Gastrocnemius medialis (tissue), 4 donors: ENCODE results near the gene PHACTR1.

Experiments
- POLR2A ChIP-seq, 2 donors: fragments of 450-650 bp; IDR thresholded peaks; one replicate each; pipeline ENCODE4 v1.6.1; 2017; ENCODE audit warnings: antibody characterized with exemption in 2 of 2, mild to moderate bottlenecking in 2 of 2, moderate library complexity in 2 of 2
- TF ChIP-seq, protein P1 (sequence below), 5 experiments: fragments of 450-650 bp in 3 of 5; fragments of 200-600 bp in 2 of 5; sonication (generic) in 2 of 5; IDR thresholded peaks in 4 of 5; conservative IDR thresholded peaks in 1 of 5; 1 replicate in 4 of 5; 2 replicates in 1 of 5; pipeline ENCODE4 v1.5.1; 2016 to 2019; ENCODE audit warnings: antibody characterized with exemption in 5 of 5, mild to moderate bottlenecking in 3 of 5, moderate library complexity in 3 of 5

DNA sequence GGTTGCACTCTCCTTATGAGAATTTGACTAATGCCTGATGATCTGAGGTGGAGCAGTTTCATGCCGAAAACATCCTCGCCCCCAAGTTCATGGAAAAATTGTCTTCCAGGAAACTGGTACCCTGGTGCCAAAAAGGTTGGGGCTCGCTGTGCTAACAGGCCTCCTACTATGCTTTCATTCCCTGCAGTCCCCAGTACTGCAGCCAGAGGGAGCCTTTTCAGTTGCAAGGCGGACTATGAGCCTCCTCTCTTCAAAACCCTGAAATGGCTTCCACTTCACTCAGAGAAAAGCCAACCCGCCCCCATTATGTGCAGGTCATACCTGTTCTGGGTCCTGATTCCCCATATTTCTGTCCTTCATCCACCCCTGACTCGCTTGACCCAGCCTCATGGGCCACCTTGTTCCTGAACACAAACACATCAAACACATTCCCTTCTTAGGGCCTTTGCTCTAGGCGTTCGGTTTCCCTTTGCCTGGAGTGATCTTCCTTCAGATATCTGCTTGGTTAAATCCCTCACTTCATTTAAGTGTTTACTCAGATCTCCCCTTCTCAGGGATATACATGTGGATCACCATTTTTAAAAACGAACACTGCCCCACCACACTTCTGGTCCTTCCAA, 173.7 kb downstream of the PHACTR1 start:
- TF ChIP-seq, protein P1, sequence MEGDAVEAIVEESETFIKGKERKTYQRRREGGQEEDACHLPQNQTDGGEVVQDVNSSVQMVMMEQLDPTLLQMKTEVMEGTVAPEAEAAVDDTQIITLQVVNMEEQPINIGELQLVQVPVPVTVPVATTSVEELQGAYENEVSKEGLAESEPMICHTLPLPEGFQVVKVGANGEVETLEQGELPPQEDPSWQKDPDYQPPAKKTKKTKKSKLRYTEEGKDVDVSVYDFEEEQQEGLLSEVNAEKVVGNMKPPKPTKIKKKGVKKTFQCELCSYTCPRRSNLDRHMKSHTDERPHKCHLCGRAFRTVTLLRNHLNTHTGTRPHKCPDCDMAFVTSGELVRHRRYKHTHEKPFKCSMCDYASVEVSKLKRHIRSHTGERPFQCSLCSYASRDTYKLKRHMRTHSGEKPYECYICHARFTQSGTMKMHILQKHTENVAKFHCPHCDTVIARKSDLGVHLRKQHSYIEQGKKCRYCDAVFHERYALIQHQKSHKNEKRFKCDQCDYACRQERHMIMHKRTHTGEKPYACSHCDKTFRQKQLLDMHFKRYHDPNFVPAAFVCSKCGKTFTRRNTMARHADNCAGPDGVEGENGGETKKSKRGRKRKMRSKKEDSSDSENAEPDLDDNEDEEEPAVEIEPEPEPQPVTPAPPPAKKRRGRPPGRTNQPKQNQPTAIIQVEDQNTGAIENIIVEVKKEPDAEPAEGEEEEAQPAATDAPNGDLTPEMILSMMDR (IDR thresholded peaks at IDR 0.05 in 4 of 5, conservative IDR thresholded peaks at IDR 0.05 in 1 of 5), result peak in 2 of 5 experiments; percentile 18 to 34
- no peak for TF ChIP-seq POLR2A (IDR thresholded peaks at IDR 0.05)
